Endothelial cell (in vitro differentiated cells): ENCODE measurements around the gene HPDL. TPM values are rescaled to one million over a fixed set of nuclear protein-coding genes. Genes with fewer than 3 reads are reported as not detected.

Source experiments
- DNase-seq: peaks from one replicate; pipeline ENCODE4 v3.0.0; 2021; ENCODE audit warnings: low spot score
- H3K27ac Mint-ChIP-seq: one replicate; pipeline ENCODE4 v1.8.0; 2021; ENCODE audit warnings: mixed read lengths, inconsistent platforms; ENCODE audit not compliant: unreplicated experiment
- H3K27me3 Mint-ChIP-seq: one replicate; pipeline ENCODE4 v1.8.0; 2021; ENCODE audit warnings: mild to moderate bottlenecking, moderate library complexity, mixed read lengths, inconsistent platforms; ENCODE audit not compliant: unreplicated experiment
- H3K36me3 Mint-ChIP-seq: one replicate; pipeline ENCODE4 v1.8.0; 2021; ENCODE audit warnings: mild to moderate bottlenecking, low read depth, mixed read lengths, inconsistent platforms; ENCODE audit not compliant: unreplicated experiment
- H3K4me1 Mint-ChIP-seq: one replicate; pipeline ENCODE4 v1.8.0; 2021; ENCODE audit warnings: mild to moderate bottlenecking, mixed read lengths, inconsistent platforms; ENCODE audit not compliant: unreplicated experiment
- H3K4me3 Mint-ChIP-seq: one replicate; pipeline ENCODE4 v1.8.0; 2021; ENCODE audit warnings: mild to moderate bottlenecking, mixed read lengths, inconsistent platforms; ENCODE audit not compliant: unreplicated experiment
- H3K9me3 Mint-ChIP-seq: one replicate; pipeline ENCODE4 v1.8.0; 2021; ENCODE audit warnings: mixed read lengths, inconsistent platforms; ENCODE audit not compliant: unreplicated experiment
- CTCF ChIP-seq: fragments of 200-600 bp; sonication (generic); IDR thresholded peaks from one replicate; pipeline ENCODE4 v1.5.0; 2021; ENCODE audit warnings: antibody characterized with exemption; ENCODE audit not compliant: unreplicated experiment
- total RNA-seq: library from RNA; stranded (reverse); fragmentation: NEBNext Ultra II Directional; extraction: Animal tissue kit (Norgen Biotek cat#: 25700); gene quantifications from one replicate; pipeline ENCODE4 v1.2.1, GENCODE V29; 2021; ENCODE audit not compliant: unreplicated experiment

HPDL gene
- total RNA-seq, 1 donor from 2014 or later: 2.5 TPM

GRCh38 chr1:45303520-45304310 is 23.0 kb upstream of the HPDL start:
- Mint-ChIP-seq H3K4me1 (peaks cover 4% of the 10 kb centered on the region), H3K4me3 (peak overlapping the region; percentile 91), H3K27me3 (peaks cover 7% of the 10 kb centered on the region), H3K9me3 (no peaks in the 10 kb centered on the region), H3K27ac (peak overlapping the region; percentile 89), H3K36me3 (no peaks in the 10 kb centered on the region)
- peak; percentile 46 for TF ChIP-seq CTCF
- DNase-seq: peak; percentile 95

- Mint-ChIP-seq H3K4me1 (peaks cover 4% of the 10 kb centered on the region), H3K9me3 (no peaks in the 10 kb centered on the region), H3K36me3 (no peaks in the 10 kb centered on the region), H3K27me3 (peaks cover 5% of the 10 kb centered on the region), H3K4me3 (peak overlapping the region; percentile 89), H3K27ac (peak overlapping the region; percentile 50)
- DNase-seq: no peak
- no peak for TF ChIP-seq CTCF
Observed at GRCh38 chr1:45304311-45305081, 22.2 kb upstream of the HPDL start.

GRCh38 chr1:45305231-45305630 is 21.5 kb upstream of the HPDL start:
- Mint-ChIP-seq H3K27me3 (peaks cover 5% of the 10 kb centered on the region), H3K27ac (peak overlapping the region; percentile 61), H3K9me3 (no peaks in the 10 kb centered on the region), H3K36me3 (no peaks in the 10 kb centered on the region), H3K4me3 (peak overlapping the region; percentile 37), H3K4me1 (peaks cover 4% of the 10 kb centered on the region)
- DNase-seq: no peak
- no peak for TF ChIP-seq CTCF

- TF ChIP-seq CTCF: no peak
- Mint-ChIP-seq H3K4me1 (peaks cover 4% of the 10 kb centered on the region), H3K27me3 (peaks cover 5% of the 10 kb centered on the region), H3K9me3 (no peaks in the 10 kb centered on the region), H3K4me3 (no peak overlapping the region), H3K36me3 (no peaks in the 10 kb centered on the region), H3K27ac (no peak overlapping the region)
- DNase-seq: no peak
Observed at GRCh38 chr1:45306319-45306718, 20.4 kb upstream of the HPDL start.

- H3K36me3 Mint-ChIP-seq: no peaks in the 10 kb centered on the region
- H3K27ac Mint-ChIP-seq: no peak overlapping the region
- no peak for TF ChIP-seq CTCF
- H3K4me3 Mint-ChIP-seq: no peak overlapping the region
- DNase-seq: no peak
- H3K9me3 Mint-ChIP-seq: no peaks in the 10 kb centered on the region
- H3K27me3 Mint-ChIP-seq: peaks cover 5% of the 10 kb centered on the region
- peaks cover 4% of the 10 kb centered on the region for H3K4me1 Mint-ChIP-seq
Observed at GRCh38 chr1:45306905-45307304, 19.8 kb upstream of the HPDL start.
